Measurements from ENCODE around the gene DRAP1. TPM values are rescaled to one million over a fixed set of nuclear protein-coding genes. Genes with fewer than 3 reads are reported as not detected.

DRAP1 gene
- total and polyA plus RNA-seq, 2 experiments from 2014 or later, result 121 to 294 TPM

GRCh38 chr11:65883786-65884715, 35.2 kb upstream of the DRAP1 start:
- no peak for ATAC-seq
- 0 out of 2 replicates have a peak, but pooled peaks cover 9% of the 10 kb centered on the region for H3K79me2 ChIP-seq (replicated peaks; ENCODE audit: insufficient read depth)
- H3K27me3 ChIP-seq (ENCODE audit: insufficient read depth), result peaks cover under 1% of the 10 kb centered on the region; the same call in 1 of the 2 replicates
- peaks cover 29% of the 10 kb centered on the region for H3F3A ChIP-seq (replicated peaks; ENCODE audit: low read depth)
- DNase-seq (ENCODE audit: low spot score), result no peak
- no peak overlapping the region for H3K27ac Mint-ChIP-seq
- H3K27ac ChIP-seq (ENCODE audit: low read depth), result no peak overlapping the region
- peaks cover 14% of the 10 kb centered on the region for H3K27me3 Mint-ChIP-seq (ENCODE audit: insufficient read depth, low read depth, poor library complexity)
- peaks cover 45% of the 10 kb centered on the region for H3K36me3 Mint-ChIP-seq (ENCODE audit: low read depth)
- peaks cover 14% of the 10 kb centered on the region; the same call in 1 of the 2 replicates for H3K36me3 ChIP-seq (ENCODE audit: insufficient read depth)
- no peak overlapping the region for H3K4me3 ChIP-seq
- H3K4me1 Mint-ChIP-seq, result peaks cover 15% of the 10 kb centered on the region
- no peak overlapping the region; the same call in 2 of the 3 replicates for H3K4me3 Mint-ChIP-seq
- peaks cover 18% of the 10 kb centered on the region; the same call in 1 of the 2 replicates for H4K20me1 ChIP-seq (replicated peaks; ENCODE audit: insufficient read depth)
- H3K4me1 ChIP-seq (ENCODE audit: insufficient read depth), result peaks cover 9% of the 10 kb centered on the region
- H2AFZ ChIP-seq, result no peak overlapping the region
- H3K9me3 Mint-ChIP-seq, result peaks cover 2% of the 10 kb centered on the region; the same call in 1 of the 3 replicates
- no peaks in the 10 kb centered on the region for H3K9me2 ChIP-seq (ENCODE audit: insufficient read depth)
- TF ChIP-seq CREB1 (CRISPR knock-in tag; IDR thresholded peaks at IDR 0.05; ENCODE audit: low read depth), result no peak
- TF ChIP-seq REST (IDR thresholded peaks at IDR 0.05; ENCODE audit: unreplicated experiment), result no peak
- TF ChIP-seq CTCF (conservative IDR thresholded peaks at IDR 0.05; ENCODE audit: low read depth in 2 of 2), result no peak
- no peak for TF ChIP-seq EZH2phosphoT487 (IDR thresholded peaks at IDR 0.05; ENCODE audit: unreplicated experiment)
- TF ChIP-seq NANOG (IDR thresholded peaks at IDR 0.05; ENCODE audit: borderline replicate concordance), result no peak
- no peak for TF ChIP-seq EZH2 (IDR thresholded peaks at IDR 0.05; ENCODE audit: low read depth, unreplicated experiment)
- no peak for TF ChIP-seq ETS1 (IDR thresholded peaks at IDR 0.05)
- no peak for TF ChIP-seq POLR2AphosphoS5 (IDR thresholded peaks at IDR 0.05; ENCODE audit: low read depth)
- TF ChIP-seq ZNF331 (CRISPR knock-in tag; IDR thresholded peaks at IDR 0.05; ENCODE audit: low read depth), result no peak
- no peak for TF ChIP-seq ZNF462 (CRISPR knock-in tag; IDR thresholded peaks at IDR 0.05)
- TF ChIP-seq ZNF114 (CRISPR knock-in tag; IDR thresholded peaks at IDR 0.05), result no peak
- TF ChIP-seq STAT1 (IDR thresholded peaks at IDR 0.05; ENCODE audit: unreplicated experiment), result no peak
- H3K4me2 ChIP-seq, result no peak overlapping the region
